IPS-NIHi11 (cell line): ENCODE measurements around the gene CACNA2D4.

Source experiments
- DNase-seq: peaks from one replicate; pipeline ENCODE4 v3.0.0; 2012; ENCODE audit warnings: mixed read lengths, low spot score

Gene CACNA2D4

DNA sequence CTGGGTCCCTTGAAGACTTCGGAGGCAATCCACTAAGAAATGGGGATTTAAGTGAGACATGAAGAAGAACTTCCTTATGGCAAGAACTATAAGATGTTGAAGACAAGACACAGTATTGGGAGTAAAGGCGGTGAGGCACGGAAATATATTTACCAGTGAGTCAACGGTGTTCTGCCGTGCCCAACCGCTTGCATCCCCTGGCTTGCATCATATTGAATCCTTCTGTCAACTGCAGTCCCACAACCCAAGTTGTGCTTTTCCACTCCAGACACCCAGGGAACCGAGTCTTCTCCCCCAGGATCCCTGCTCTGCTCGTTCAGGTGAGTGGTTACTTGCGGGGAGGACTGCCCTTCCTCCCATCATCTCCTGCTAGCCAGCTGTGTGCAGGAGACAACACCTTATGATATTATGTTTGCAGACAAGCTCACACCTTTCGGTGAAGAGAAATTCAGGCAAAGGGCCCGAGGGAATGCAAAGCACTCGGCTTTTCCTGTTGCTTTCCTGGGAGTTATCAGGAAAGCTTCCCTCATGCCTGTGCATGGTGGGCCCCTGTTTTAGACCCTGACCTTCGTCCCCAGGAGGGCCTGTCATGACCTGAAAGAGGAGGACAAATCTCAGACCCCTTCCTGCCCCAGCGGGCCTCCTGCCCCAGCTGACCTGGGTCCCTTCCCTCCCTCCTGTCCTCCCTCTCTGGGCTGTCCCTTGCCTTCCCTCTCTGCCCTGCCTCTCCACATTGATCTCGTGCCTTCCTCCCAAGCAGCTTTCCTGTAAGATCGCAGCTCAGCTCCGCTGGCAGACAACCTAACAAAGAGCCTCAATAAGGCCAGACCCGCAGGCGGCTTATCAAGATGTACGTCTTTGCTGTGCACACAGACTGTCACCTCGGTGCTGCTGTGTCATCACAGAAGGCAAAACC lies 102.4 kb downstream of the CACNA2D4 start:
- no peak for DNase-seq

DNA sequence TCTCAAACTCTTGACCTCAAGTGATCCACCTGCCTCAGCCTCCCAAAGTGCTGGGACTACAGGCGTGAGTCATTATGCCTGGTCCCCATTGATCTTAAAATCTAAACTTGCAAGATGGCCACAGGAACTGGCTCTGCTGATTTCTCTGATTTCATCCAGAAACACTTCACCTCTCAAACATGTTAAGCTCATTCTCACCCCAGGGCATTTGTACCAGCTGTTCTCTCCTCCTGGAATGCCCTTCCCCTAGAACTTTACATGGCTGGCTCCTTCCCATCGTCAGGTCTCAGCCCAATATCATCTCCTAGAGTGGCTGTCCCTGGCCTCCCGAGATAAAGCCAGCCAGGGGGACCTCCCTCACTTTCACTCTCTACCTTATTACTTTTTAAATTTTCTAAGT lies 103.3 kb downstream of the CACNA2D4 start:
- DNase-seq: no peak

DNA sequence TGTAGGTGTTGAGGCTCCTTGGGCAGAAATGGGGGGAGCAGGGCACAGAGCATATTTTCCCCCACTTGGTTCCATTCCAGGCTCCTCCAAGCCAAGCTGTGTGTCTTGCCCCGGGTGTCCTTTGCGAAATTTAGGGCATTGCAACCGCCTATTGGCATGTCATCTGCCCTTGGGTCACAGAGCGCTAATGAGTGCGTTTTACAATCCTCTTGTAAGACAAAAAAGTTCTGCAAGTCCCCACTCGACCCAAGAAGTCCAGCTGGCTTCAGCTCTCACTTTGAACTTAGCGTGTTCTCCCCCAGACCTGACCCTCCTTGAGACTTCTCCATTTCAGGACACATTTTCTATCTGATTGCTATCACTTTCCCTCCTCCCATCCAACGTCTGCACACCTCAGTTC lies 104.2 kb downstream of the CACNA2D4 start:
- DNase-seq: no peak

DNA sequence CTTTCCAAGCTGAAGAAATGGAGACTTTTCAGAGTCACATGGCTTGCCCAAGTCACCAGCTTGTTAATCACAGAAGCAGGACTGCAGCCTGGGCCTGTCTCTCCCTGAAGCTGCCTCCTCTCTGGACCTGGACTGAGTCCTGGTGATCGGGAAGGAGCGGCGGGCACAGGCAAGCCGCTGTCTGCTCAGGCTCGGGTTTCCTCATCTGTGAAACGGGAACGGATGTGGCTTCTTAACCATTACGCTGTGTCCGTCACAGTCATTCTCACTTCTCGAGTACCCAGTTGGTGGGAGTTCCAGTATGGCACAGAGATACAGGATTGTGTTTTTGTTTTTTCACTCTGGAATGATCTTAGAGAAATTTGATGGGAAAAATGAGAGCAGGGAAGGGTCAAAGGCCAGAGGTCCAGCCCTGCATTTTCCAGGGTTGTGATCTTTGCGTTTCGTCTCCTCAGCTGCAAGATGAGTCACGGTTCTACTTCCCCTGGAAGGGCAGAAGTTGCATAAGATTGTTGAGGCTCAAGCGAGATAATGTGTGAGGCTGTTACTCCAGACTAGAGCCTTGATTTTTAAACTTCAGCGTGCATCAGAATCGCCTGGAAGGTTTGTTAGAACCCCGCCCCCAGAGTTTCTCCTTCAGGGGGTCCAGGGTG lies 105.7 kb downstream of the CACNA2D4 start:
- no peak for DNase-seq

DNA sequence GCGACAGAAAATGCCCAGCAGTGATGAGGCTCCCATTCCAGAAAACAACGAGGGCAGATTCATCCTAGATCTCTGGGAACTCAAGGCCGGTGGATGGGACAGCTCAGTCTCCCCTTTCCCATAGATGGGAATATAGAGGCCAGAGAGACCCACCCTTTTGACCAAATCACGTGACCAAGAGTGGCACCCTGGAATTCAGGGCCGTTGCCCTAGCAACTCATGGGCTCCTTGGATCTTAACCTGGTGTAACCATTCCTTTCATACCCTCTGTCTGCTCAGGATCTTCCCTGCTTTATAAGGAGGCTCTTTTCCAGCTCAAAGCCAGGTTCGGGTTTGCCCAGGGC lies 106.5 kb downstream of the CACNA2D4 start:
- no peak for DNase-seq

DNA sequence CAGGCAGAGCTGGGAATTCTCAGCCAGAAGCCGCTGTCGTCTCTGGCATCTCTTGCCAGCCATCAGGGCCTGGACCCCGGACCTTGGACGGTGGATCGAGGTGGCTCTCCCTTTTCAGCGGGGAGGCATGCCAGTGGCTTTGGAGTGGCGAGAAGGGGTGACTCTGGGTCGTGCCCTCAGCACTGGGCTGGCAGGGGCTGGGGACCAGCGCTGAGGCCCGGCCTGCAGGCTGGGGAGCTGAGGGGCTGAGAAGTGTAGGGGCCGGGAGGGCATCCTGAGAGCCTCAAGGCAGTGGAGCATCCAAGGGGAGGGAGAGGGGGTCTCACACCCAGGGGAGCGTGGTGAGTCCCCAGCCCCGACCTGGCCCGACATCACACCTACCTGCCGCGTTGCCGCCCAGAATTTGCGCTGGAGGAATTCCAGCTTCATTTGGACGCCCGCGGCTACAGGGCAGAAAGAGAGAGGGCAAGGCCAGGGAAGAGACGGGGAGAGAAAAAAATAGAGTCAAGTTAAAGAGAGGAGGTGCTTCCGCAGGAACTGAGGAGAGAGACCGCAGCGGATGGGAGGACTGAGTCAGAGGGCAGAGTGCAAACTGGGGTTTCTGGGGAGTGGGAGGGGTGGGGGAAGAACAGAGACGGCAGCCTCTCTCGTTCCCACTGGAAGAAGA lies 107.0 kb downstream of the CACNA2D4 start:
- no peak for DNase-seq

DNA sequence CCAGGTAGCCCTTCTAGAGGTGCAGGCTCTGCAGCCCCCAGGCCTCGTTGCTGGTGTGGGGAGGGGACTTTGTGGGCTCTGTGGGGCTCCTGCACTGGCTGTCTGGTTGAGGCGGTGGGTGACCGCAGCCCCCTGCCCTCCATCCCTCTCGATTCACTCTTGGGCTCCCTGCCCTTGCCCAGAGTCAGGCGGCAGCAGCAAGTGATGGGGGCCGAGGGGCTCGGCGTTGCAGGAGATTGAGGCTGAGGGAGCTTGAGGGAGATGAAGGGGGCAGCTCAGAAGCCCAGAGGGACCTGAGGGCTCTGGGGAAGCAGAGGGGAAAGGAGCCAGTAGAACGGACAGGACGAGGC lies 107.5 kb downstream of the CACNA2D4 start:
- no peak for DNase-seq

DNA sequence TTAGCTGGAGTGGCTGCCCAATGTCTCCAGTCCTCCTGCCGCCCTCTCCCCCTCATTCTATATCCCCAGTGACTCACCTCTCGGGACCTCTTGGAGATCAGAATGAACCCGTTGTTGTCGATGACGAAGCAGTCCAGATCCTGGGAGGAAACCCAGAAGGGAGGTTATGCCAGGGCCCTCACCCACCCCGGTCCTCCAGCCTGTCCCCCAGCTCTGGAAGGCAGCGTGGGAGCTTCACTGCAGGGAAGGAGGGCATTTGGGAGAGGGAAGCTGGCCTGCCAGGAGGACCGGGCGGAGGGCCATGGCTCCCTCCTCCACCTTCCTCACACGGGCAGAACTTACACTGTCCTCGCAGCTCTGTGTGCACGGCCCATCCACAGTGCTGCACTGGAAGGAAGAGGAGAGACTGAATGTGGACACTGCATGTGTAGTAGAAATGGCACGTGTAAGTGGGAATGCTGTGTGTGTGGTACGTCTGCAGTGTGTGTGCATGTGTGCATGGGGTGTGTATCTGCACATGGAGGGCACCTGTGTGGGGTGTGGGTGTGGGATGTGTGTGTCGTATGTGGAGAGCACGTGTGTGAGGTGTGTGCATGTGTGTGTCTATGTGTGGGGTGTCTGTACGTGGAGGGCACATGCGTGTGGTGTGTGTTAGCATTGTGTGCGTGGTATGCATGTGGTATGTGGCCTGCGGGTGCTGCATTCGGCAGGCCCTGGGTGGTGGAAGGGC lies 108.1 kb downstream of the CACNA2D4 start:
- DNase-seq: no peak

DNA sequence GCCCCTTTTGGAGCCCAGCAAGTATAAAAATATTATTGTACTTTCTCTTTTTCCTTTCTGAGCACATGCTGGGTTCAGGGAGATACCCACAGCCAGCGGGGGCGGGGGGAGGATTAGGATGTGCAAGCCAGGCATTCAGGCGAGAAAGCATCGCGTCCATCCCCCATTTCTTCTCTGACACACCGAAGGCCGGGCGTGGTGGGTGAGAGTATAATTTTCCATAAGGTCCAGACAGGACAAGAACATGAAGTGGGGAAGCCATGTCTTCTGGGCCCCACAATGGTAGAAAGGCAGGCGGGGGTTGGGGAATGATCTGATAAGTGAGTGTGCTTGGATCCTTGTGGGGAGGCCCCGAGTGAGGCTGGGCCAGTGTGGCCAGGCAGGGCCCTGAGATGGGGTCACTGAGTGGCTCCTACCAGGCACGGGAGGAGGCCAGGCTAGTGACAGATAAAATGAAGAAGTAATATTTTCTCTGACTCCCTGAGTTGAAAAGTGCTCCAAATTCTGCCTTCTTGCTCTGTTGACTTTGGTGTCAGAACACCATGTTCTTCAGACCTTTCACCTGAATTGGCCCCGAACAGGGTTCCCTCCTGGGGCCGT lies 108.8 kb downstream of the CACNA2D4 start:
- no peak for DNase-seq

DNA sequence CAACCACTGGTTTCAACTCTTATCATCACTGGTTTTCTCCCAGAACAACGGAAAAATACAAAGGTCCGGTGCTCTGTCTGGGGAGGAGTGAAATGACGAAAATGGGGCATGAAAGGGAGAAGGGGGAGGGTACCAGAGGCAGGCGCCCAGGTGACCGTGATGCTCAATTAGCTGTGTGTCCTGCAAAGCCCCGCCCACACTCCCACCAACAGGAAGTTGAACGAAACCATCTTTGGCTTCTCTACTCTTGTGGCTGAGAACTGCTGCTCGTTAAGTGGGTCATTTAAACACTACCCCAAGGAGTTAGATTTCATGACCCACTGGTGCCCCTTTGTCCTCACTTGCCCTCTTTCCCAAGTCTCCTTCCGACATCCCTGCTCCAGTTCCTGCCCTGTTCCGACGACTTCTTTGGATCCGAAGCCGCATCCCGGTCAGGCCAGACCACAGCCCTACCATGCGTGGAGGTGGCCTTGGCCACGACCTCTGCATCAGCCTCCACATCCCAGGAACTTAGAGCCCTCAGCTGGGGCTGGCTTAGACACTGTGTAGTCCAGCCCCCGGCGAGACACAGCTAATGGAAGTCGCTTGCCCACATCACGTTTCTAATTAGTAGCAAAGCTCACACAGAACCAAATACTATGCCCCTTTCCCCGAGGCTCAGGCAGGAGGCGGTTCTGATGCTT lies 109.5 kb downstream of the CACNA2D4 start:
- DNase-seq: no peak

DNA sequence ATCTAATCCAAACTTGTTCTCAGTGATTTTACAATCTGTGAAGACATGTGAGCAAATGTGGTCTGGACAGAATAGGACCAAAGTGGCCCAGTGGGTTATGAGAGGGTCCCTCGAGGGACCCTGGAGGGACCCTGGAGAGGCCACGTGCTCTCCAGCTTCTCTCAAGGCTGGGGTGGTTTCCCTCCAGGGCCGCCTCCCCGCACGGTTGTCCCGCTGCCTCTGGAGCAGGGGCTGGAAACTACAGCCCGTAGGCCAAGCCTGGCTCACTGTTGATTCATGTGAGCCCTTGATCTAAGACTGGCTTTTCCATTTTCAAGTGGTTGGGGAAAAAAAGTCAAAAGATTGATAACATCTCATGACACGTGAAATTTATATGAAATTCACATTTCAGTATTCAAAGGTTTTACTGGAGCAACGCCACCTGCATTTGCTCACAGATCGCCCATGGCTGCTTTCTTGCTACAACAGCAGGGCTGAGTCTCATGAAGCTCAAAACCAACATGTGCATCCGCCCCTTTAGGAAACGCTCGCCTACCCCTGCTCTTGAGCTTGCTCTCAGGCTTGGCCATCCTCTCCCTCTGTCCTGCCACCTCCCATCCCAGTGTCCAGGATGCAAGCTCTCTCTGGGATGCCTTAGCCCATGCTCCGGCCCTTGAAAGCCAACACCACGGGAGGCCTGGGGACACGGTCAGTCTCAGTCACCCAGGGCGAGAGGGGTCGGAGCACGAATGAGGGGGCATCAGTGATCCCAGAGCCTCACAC lies 110.2 kb downstream of the CACNA2D4 start:
- DNase-seq: no peak

DNA sequence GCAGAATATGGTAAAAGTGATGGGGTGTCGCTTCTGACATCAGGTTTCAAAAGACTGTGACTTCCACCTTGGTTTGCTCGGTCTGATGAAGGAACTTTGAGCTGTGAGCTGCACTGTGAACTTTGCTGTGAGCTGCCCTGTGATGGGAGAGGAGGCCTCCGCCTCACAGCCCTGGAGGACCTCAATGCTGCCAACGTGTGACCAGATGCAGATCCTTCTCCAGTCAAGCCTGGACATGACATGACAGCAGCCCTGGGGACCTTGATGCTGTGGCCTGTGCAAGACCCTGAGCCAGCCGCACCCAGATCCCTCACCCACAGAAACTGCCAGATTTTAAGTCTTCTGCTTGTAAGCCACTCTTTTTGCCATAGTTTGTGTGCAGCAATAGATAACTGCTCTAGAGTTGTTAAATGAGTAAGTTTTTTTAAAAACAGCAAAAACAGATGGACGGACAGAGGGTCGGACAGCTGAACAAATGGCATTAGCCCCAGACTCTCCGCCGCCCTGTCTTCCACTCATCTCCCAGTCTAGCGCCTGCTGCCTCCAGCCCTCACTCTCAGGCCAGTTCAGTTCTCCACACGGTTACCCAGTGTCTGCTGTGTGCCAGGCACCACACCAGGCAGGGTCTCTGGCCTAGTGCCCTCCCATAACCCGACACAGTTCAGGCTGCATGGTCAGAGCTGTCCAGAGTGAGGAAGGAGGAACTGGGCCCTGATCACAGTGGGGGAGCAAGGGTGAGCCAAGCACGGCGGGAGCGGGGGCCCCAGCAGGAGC lies 111.2 kb downstream of the CACNA2D4 start:
- no peak for DNase-seq

DNA sequence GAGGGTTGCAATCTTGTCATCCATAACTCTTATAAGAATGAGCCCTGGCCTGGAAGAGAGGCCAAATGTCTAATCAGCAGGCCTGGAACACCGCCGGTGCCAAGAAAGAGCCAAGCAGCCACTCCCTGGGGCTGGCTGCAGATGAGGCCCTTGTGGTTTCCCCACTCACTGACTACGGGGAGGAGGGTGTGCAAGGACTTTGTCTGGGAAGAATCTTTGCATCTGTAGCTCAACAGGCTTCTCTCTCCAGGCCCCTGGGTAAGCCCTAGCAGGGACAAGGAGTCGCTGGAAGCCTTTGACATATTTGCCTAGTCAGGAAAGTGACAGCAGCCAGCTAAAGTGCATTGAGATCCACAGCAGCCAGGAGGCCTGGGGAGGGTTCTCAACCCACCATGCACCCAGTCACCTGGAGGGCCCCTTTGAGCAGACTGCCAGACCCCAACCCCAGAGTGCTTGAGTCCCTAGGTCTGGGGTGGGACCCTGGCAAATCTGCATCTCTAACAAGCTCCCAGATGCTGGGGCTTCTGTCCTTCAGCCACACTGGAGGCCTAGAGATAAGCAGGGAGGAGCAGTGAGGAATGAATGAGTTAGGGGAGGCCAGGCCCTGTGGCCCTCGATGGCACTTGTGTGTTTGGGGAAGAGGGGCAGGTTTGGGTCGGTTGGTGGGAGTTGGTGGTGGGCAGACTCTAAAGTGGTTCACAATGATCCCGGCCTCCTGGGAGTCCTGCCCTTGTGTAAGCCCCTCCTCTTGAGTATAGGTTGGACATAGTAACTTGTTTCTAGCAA lies 112.0 kb downstream of the CACNA2D4 start:
- no peak for DNase-seq

DNA sequence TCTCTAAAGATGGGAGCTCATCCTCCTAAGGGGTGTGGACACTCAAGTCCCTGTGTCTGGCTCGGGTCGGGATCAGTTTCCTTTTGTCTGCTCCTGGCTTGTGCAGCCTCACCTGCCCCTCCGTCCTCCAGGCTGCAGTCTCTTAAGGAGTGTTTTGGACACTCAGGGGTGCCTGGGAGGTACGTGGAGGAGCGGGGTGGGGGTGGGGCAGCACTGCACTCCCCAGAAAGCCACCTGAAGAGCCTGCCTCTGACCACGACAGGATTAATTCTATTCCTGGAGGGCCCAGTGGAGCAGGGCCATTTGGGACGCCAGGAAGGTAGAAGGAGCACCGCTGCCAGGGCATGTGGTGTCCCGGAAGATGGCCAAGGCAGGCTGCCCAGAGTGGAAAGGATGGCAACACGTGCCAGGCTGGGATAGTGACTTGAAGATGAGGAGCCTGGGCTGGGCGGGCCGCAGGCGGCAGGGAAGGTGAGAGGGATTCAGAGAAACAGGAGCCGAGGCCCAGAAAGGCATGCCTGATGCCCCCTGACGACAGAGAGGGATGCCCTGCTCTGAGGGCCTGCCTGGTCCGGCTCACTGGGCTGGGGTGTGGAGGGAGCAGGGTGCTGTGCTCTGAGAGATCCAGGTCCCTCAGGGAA lies 112.9 kb downstream of the CACNA2D4 start:
- DNase-seq: no peak

DNA sequence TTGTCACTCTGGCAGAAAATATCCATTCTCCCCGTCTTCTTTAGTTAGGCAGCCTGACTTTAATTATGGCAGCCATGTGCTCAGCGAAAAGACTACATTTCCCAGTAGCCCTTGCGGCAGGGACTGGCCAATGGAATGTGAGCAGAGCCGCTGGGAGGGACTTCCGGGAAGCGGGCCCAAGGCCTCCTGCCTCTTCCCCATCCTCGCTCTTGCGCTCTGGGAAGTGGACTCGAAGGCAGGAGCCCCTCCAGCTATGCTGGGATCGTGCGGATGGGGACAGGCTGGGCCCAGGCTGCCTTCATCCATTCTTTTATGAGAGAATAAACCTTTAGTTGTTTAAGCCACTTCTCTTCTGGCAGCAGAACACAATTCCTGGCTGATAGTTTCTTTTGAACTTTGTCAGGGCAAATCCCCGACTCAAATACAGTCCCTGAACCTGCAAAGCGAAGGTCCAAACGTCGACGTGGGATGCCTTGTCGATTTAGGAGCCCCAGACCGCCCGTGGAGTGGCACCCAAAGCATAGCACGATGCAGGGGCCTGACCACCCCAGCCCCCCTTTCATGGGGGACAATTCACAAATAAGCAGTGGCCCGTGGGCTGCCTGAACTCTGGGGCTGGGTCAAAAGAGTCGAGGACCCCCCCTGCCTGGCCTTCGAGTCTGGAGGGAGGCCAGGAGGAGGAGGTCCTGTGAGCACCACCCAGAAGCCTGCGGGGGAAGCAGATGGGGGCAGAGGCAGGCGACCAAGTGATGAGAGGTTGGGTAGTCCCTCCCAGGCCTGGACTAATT lies 113.7 kb downstream of the CACNA2D4 start:
- peak; percentile 96 for DNase-seq

DNA sequence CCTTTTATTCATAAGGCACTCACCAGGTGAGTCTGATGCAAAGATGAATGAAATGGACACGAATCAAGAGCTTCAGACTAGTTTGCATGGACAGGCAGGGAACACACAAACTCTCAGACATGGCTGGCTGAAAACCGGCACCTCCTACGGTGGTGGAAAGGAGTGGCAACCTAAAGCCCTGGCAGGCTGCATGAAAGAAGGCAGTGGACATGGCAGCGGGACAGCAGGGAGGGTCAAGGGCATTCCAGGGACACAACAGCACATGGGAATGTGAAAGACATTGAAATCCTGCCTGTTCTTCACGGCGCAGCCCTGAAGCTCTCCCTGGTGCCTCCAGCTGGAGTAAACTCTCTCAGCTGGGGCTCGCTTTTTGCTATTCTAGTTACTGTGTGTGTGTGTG lies 114.7 kb downstream of the CACNA2D4 start:
- DNase-seq: no peak

DNA sequence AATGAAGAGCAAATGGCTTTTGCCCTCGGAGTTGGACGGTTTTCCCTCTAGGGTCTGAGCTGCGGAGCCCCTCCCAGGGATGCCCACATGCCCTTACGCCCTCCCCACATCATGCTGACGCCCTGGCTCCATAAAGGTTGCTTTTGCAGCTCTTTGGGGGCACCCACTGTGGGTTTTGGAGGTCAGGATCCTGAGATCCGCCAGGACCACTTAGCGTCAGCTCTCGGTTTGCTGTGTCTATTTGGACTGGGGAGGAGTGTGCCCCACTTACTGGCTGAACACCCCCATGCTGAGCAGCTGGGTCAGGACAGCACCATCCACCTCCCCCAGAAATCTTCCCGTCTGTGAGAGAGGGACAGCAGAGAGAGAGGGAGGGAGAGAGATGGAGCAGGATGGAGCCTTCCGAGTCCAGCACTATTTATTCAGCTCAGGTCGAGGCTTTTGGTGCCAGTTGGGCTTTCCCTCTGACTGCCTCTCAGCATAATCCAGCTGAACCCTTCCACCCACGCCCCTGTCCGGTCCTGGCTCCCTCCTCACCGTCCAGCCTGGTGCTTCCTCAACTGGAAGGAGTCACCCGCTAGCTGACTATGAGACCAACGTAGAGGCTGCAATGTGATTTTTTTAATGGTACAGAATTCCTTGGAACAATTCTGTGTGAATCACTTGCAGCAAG lies 117.0 kb downstream of the CACNA2D4 start:
- no peak for DNase-seq
